Body of pancreas (tissue), 4 donors: ENCODE results near the gene DCHS1. TPM values are rescaled to one million over a fixed set of nuclear protein-coding genes. Genes with fewer than 3 reads are reported as not detected.

Experiments
- ATAC-seq: fragments of 150-250 bp; one replicate; pipeline ENCODE4 v1.9.1; 2016
- DNase-seq, 4 donors: peaks; one replicate each; pipeline ENCODE4 v3.0.0-alpha.2; 2019
- H3K27ac ChIP-seq, 4 donors: fragments of 200-600 bp; sonication (generic); 1 replicate in 3 of 4; 2 replicates in 1 of 4; pipeline versions ENCODE4 v1.5.1 to v1.6.1; 2016 to 2019; ENCODE audit warnings: mild to moderate bottlenecking in 1 of 4, mixed read lengths in 1 of 4, moderate library complexity in 1 of 4
- H3K27me3 ChIP-seq, 2 donors: fragments of 200-600 bp; sonication (generic); one replicate each; pipeline ENCODE4 v1.6.0; 2016; ENCODE audit warnings: mild to moderate bottlenecking in 1 of 2
- H3K36me3 ChIP-seq, 2 donors: fragments of 200-600 bp; sonication (generic); replicated peaks in 1 of 2; 2 replicates each; pipeline ENCODE4 v1.5.1; 2016; ENCODE audit warnings: low read depth in 2 of 2; ENCODE audit not compliant: insufficient read depth in 1 of 2
- H3K4me1 ChIP-seq: fragments of 200-600 bp; sonication (generic); one replicate; pipeline ENCODE4 v1.6.0; 2016
- H3K4me3 ChIP-seq, 2 donors: fragments of 200-600 bp; sonication (generic); 1 replicate in 1 of 2; 2 replicates in 1 of 2; pipeline ENCODE4 v1.5.1; 2016 to 2019
- H3K9me3 ChIP-seq, 3 donors: fragments of 200-600 bp; sonication (generic); 1 replicate in 2 of 3; 2 replicates in 1 of 3; pipeline ENCODE4 v1.5.1; 2016
- CTCF ChIP-seq, 7 experiments: fragments of 450-650 bp in 4 of 7; fragments of 200-600 bp in 3 of 7; sonication (generic) in 3 of 7; IDR thresholded peaks; one replicate each; pipeline ENCODE4 v1.5.1; 2016 to 2019; ENCODE audit warnings: antibody characterized with exemption in 7 of 7
- POLR2A ChIP-seq, 3 donors: fragments of 450-650 bp; IDR thresholded peaks; one replicate each; pipeline ENCODE4 v1.6.1; 2016; ENCODE audit warnings: antibody characterized with exemption in 3 of 3, mild to moderate bottlenecking in 2 of 3
- WGBS, 2 donors: methylation state at CpG; one replicate each; pipeline ENCODE4 v1.1.5; 2017; 5-methylcytosine and 5-hydroxymethylcytosine counted together
- intact Hi-C: fragments of 100-400 bp; cut with DNase I; formaldehyde crosslinking; loops from one replicate; pipeline ENCODE4 v1.15.1; 2023
- total RNA-seq, 2 donors: library from RNA; depleted of rRNA; stranded (reverse); fragments of >200 nt; gene quantifications; one replicate each; pipeline ENCODE4 v1.1.0, GENCODE V29; 2016

DCHS1 gene
- total RNA-seq, 2 donors from 2014 or later: 6.0 to 10.9 TPM

- 6 to 10% methylated on average over 33 to 38 of the region's 39 CpGs for WGBS, 2 donors
- intact Hi-C loops: no loop called here
- TF ChIP-seq POLR2A (IDR thresholded peaks at IDR 0.05) (peak in 2 of 3 donors; percentile 4 to 9), CTCF (IDR thresholded peaks at IDR 0.05) (no peak)
- ATAC-seq (peak; percentile 2), DNase-seq (peak; percentile 34 to 59 (median 42))
- Histone ChIP-seq H3K9me3 (no peaks in the 10 kb centered on the region), H3K27me3 (no peaks in the 10 kb centered on the region), H3K36me3 (peaks cover 0 to 23% of the 10 kb centered on the region in 2 donors), H3K27ac (peak overlapping the region; percentile 97 to 99 (median 99)), H3K4me3 (peak overlapping the region; percentile 47 to 49), H3K4me1 (peaks cover 39% of the 10 kb centered on the region)
Observed at GRCh38 chr11:6611092-6611962, 44.3 kb downstream of the DCHS1 start.

- H3K27ac ChIP-seq: peak overlapping the region in 3 of 4 donors; percentile 20 to 99 (median 97)
- H3K4me3 ChIP-seq: no peak overlapping the region
- DNase-seq (no peak), ATAC-seq (no peak)
- no peak for TF ChIP-seq POLR2A (IDR thresholded peaks at IDR 0.05)
- TF ChIP-seq CTCF (IDR thresholded peaks at IDR 0.05): no peak
- no peaks in the 10 kb centered on the region for H3K27me3 ChIP-seq
- intact Hi-C loops: no loop called here
- H3K4me1 ChIP-seq: peaks cover 46% of the 10 kb centered on the region
- WGBS, 2 donors: 79 to 96% methylated on average over 5 to 6 of the region's 6 CpGs
- H3K9me3 ChIP-seq: no peaks in the 10 kb centered on the region
- peaks cover 0 to 23% of the 10 kb centered on the region in 2 donors for H3K36me3 ChIP-seq
Observed at GRCh38 chr11:6610591-6610990, 45.0 kb downstream of the DCHS1 start.

- H3K36me3 ChIP-seq: peaks cover 0 to 20% of the 10 kb centered on the region in 2 donors
- no peaks in the 10 kb centered on the region for H3K27me3 ChIP-seq
- peak overlapping the region in 3 of 4 donors; percentile 3 to 97 (median 5) for H3K27ac ChIP-seq
- DNase-seq: no peak
- no peaks in the 10 kb centered on the region for H3K9me3 ChIP-seq
- intact Hi-C loops: loop anchor here (10.0 kb wide), 1 partner anchor 125 kb away; the partner anchor contains the start of genes ARFIP2 and TIMM10B
- 70 to 79% methylated on average over 8 of the region's 8 CpGs for WGBS, 2 donors
- ATAC-seq: no peak
- peaks cover 55% of the 10 kb centered on the region for H3K4me1 ChIP-seq
- TF ChIP-seq CTCF (IDR thresholded peaks at IDR 0.05) (no peak), POLR2A (IDR thresholded peaks at IDR 0.05) (no peak)
- H3K4me3 ChIP-seq: no peak overlapping the region
Observed at GRCh38 chr11:6609502-6610015, 46.0 kb downstream of the DCHS1 start.

GRCh38 chr11:6608726-6609501, 46.7 kb downstream of the DCHS1 start:
- 85 to 90% methylated on average over 14 of the region's 14 CpGs for WGBS, 2 donors

More at GRCh38 chr11:6608726-6609501, 46.7 kb downstream of the DCHS1 start:
- TF ChIP-seq CTCF (IDR thresholded peaks at IDR 0.05) (no peak), POLR2A (IDR thresholded peaks at IDR 0.05) (no peak)
- no peaks in the 10 kb centered on the region for H3K9me3 ChIP-seq
- H3K27me3 ChIP-seq: no peaks in the 10 kb centered on the region
- H3K27ac ChIP-seq: peak overlapping the region in 3 of 4 donors; percentile 3 to 97 (median 96)
- DNase-seq (no peak), ATAC-seq (no peak)
- intact Hi-C loops: loop anchor here (10.0 kb wide), 1 partner anchor 124 kb away; the partner anchor contains the start of genes ARFIP2 and TIMM10B
- peaks cover 55% of the 10 kb centered on the region for H3K4me1 ChIP-seq
- H3K36me3 ChIP-seq: peaks cover 0 to 20% of the 10 kb centered on the region in 2 donors
- H3K4me3 ChIP-seq: no peak overlapping the region
